Omental fat pad (tissue), 4 donors: Measurements from ENCODE around the gene GALNTL6. TPM values are rescaled to one million over a fixed set of nuclear protein-coding genes. Genes with fewer than 3 reads are reported as not detected.
"Not testable (repeated sequence)": the region's sequence is repeated elsewhere in the genome, so short reads cannot be mapped to it uniquely, and the experiment has no call there.

Source experiments
- ATAC-seq: fragments of 150-250 bp; one replicate; pipeline ENCODE4 v1.9.1; 2016; ENCODE audit warnings: mild to moderate bottlenecking, moderate library complexity; ENCODE audit not compliant: low FRiP score
- DNase-seq: peaks from one replicate; pipeline ENCODE4 v3.0.0-alpha.2; 2019; ENCODE audit warnings: low spot score
- CTCF ChIP-seq, 3 donors: fragments of 450-650 bp; IDR thresholded peaks; one replicate each; pipeline ENCODE4 v1.5.1; 2016 to 2017; ENCODE audit warnings: antibody characterized with exemption in 3 of 3, mild to moderate bottlenecking in 3 of 3, moderate library complexity in 2 of 3
- total RNA-seq, 4 donors: library from RNA; depleted of rRNA; stranded (reverse); fragments of >200 nt; gene quantifications; one replicate each; pipeline ENCODE4 v1.1.0, GENCODE V29; 2016

GALNTL6 gene
- total RNA-seq, 4 donors from 2014 or later, result not detected

GRCh38 chr4:172874944-172875343 is 1061.7 kb downstream of the GALNTL6 start:
- no peak for DNase-seq
- ATAC-seq, result no peak
- TF ChIP-seq CTCF (IDR thresholded peaks at IDR 0.05), result no peak

- no peak for ATAC-seq
- TF ChIP-seq CTCF (IDR thresholded peaks at IDR 0.05), result no peak
- no peak for DNase-seq
Observed at GRCh38 chr4:172876394-172876793, 1063.2 kb downstream of the GALNTL6 start.

GRCh38 chr4:172881645-172882044 is 1068.4 kb downstream of the GALNTL6 start:
- TF ChIP-seq CTCF (IDR thresholded peaks at IDR 0.05), result no peak
- ATAC-seq (no peak), DNase-seq (no peak)

- not testable (repeated sequence) for ATAC-seq, DNase-seq
Observed at GRCh38 chr4:172887358-172887757, 1074.2 kb downstream of the GALNTL6 start.

- TF ChIP-seq CTCF (IDR thresholded peaks at IDR 0.05), result no peak
- ATAC-seq, result no peak
Observed at GRCh38 chr4:172887959-172888358, 1074.8 kb downstream of the GALNTL6 start.

GRCh38 chr4:172892300-172892699 is 1079.1 kb downstream of the GALNTL6 start:
- TF ChIP-seq CTCF (IDR thresholded peaks at IDR 0.05), result no peak
- ATAC-seq, result no peak
- DNase-seq, result no peak

More at GRCh38 chr4:172887959-172888358, 1074.8 kb downstream of the GALNTL6 start:
- DNase-seq, result no peak

GRCh38 chr4:172895699-172896098 is 1082.5 kb downstream of the GALNTL6 start:
- no peak for ATAC-seq
- no peak for DNase-seq
- no peak for TF ChIP-seq CTCF (IDR thresholded peaks at IDR 0.05)

GRCh38 chr4:172897046-172897445 is 1083.8 kb downstream of the GALNTL6 start:
- DNase-seq (no peak), ATAC-seq (no peak)
- TF ChIP-seq CTCF (IDR thresholded peaks at IDR 0.05), result no peak
